NOMO-1 (cell line): ENCODE results near the gene CTBP2.

Experiments used
- DNase-seq, 2 experiments: peaks; one replicate each; lab custom pipeline; 2025; ENCODE audit not compliant: unreplicated experiment in 2 of 2; lab: John Stamatoyannopoulos, UW

The CTBP2 gene

DNA sequence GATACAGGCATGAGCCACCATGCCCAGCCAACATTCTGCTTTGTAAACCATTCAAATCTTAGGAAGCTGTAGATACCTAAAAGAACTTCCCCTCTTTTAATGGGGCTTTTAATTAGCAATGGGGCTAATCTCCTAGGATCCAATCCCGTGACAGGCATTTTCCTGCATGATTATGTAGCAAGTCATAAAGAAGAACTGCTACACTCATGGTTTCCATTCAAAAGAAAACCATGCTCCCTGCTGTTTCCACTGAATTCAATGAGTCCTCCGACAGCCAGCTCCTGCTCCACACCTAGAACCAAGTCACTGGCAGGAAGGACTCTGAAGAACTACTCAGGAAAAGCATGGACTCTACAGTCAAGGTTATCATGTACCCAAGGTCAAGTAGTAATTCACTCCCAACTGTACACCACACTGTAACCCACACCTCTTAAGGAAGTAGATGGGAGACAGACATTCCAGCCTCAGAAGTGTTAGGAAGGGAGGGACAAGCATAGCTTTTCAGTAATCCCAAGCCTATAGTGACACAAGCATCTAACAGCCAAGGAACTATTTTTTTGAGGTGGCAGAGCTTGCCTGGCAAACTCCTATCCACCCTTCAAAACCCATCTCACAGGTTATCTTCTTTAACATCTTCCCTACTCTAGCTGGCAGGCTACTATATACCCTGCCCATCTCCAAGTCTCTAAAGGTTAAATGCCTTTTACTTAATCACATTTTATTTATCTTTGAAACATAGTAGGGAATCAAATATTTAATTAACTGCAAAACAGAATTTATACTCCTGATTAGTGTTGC, 47.5 kb downstream of the CTBP2 start:
- DNase-seq = no peak

DNA sequence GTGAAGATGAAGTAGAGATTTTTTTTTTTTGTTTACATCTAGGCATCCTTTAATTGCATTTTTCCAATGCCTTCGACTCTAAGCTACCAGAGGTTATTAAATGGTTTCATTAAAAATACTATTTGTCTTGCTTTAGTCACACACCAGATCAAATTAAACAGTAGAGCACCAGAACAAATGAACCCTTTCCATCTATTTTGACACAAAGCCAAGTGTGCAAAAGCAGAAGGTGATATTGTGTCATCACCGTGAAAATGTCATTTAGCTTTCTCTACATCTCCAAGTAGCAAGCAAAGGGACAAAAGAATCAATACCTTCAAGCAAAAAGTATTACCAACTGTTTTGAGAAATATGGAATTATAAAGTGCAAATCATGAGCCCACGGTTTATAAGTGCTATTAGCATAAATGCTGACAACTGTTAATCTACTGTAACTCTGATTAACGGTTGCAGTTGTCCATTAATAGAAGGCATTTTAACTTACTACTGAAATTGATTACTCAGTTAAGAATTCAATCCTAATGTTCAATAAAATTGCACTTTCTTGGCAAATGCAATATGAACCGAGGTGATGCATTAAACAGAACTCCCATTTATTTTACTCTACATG, 49.1 kb downstream of the CTBP2 start:
- no peak for DNase-seq

DNA sequence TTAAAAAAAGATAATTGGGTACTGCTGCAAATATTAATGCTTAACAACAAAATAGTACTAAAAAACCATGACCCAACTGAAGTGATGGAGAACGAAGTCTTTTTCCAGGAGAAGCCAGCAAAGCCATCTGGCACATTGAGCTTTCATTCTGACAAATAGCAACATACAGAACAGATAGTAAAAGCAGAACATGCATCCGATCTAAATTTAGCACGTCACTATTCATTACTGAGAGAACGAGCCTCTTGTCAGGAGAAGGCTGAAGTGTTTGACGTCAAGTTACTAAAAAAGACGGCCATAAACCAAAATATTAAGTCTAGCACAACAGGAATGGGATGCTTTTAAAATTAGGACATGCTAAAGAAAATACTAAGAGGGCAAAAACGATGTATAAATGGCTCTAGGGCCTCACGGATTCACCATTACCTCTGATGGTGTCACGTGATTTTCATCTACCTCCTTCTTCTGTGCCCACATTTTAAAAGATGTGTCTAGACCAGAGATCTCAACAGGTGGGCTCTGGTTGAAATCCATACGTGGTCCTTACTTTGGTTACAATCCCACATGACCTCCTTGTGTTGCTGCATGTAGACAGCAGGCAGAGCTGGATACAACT, 52.3 kb downstream of the CTBP2 start:
- no peak for DNase-seq

- DNase-seq = no peak
These were observed 53.0 kb downstream of the CTBP2 start for GRCh38 chr10:125107166-125107949.

GRCh38 chr10:125106586-125106985, 53.8 kb downstream of the CTBP2 start:
- DNase-seq = no peak

DNA sequence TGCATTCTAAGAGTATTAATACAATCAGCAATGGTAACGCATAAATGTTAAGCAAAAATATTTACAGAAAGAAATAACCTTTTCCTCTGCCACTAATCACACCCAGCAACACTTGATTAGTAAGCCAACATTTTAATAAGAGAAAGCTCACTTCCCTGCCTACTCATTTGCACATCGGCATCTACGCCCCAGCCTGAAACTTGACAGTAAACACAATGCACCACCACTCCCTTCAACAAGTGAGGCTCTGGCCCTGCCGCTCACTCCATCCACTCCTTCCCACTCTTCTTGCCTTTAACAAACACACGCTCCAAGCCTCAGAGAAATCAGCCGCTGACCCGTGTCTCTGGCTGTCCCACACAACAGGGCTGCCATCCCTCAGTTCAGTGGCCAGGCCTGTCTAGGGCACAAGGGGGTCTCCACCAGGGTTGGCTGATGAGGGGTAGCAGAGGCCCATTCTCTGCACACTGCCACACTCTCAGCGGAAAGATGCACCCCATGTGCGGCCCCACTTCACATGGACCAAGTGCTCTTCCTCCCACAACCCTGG, 54.6 kb downstream of the CTBP2 start:
- no peak for DNase-seq

DNA sequence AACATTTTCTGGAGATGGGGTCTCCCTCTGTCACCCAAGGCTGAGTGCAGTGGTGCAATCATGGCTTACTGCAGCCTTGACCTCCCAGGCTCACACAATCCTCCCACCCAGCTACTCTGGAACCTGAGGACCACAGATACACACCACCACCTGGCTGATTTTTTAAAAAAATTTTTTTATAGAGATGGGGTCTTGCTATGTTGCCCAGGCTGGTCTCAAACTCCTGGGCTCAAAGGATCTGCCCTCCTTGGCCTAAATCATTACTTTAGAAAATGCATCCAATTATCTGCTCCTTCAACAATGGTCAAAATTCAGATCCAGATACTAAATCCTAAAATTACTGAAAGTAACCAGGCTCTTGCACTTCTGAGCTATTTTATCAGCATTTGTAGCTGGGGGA, 55.2 kb downstream of the CTBP2 start:
- no peak for DNase-seq

DNA sequence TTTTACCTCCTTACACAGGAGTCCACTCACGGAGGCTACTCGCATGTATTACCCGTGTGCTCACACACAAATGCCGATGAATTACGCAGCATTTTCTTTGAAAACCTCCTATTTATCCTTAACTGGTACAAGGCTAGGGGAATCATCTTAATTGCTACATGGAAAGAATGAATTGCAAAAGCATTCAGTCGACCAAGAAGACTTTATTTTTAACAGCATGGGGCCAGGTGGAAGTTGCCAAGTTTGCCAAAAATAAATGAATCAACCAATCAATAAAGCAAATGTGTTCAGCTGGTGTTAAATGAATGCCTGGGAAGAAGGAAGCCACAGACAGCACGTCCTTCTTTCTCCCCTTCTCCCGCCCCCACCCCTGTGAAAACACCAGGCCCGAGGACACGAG, 55.8 kb downstream of the CTBP2 start:
- peak; percentile 11 to 49 for DNase-seq

- DNase-seq = no peak
These were observed 56.4 kb downstream of the CTBP2 start for GRCh38 chr10:125103924-125104323.

DNA sequence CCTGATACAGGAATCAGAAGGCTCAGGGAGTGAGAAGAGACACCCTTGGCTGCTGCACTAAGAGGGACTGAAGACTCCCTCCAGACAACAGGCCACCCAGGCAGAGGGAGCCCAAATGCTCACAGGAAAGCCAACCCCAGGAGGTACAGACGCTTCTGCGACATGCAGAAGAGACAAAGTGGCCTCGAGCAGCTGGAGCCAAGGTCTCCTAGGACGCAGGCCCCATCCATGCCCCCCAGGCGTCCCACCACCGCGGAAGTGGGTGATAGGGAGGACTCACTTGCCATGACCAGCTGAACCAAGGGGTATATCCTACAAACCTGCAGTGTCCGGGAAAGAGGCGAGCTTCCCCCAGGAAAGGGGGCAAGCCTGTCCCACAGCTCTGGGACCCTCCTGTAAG, 56.9 kb downstream of the CTBP2 start:
- DNase-seq = no peak

GRCh38 chr10:125102821-125103220, 57.5 kb downstream of the CTBP2 start:
- no peak for DNase-seq

DNA sequence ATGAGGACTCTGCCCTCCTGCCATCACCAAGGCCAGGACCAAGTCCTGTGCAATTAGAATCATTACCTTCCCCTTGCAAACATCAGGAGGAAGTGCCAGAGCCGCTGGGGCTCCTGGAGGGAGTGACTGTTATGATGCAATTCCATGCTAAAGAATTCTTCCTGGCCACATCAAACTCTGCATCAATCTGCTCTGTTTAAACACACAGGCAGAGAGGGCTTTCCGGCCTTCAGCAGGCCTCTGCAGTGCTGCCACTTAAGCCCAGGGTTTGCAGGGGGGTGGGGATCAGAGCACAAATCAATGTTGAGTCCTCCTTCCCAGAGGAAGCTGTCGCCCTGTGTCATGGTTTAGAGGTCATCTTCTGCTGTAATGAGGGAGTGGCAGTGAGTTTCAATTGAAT, 58.1 kb downstream of the CTBP2 start:
- DNase-seq = peak; percentile 85 to 87

DNA sequence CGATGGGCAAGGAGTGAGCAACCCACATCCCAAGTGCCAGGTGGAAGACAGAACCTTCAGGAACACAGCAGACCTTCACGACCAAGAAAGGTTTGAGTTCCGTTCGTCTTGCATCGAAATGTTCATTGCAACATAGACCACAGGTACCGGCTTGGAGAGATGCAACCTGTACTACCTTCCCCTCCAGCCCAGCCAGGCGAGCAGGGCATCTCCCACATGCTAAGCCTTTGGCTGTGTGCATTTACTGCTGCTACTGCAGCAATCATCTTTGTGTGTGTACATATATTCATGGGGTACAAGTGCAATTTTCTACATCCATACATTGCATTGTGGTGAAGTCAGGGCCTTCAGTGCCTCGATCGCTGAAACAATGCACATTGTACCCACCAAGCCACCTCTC, 58.8 kb downstream of the CTBP2 start:
- no peak for DNase-seq

DNA sequence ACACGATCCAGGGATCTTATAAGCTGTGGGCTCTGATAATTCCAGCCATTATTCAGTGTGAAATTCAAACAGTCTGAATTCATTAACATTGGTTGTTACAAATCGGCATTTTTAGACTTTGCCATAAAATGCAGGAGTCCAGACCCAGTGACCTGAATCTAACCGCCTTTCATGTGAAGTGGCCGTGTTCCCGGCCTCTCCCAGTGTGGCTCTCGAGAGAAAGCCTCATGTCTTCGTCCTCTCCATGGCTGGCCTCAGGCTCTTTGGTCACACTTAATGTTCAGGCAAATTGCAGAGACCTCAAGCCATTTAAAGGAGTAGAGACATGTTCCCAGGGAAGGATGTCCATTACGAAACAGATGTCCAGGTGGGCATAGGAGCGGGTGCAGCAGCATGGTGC, 59.3 kb downstream of the CTBP2 start:
- DNase-seq = no peak

GRCh38 chr10:125097409-125098070, 62.8 kb downstream of the CTBP2 start:
- DNase-seq = no peak

GRCh38 chr10:125096975-125097374, 63.4 kb downstream of the CTBP2 start:
- DNase-seq = no peak

- DNase-seq = no peak
These were observed 64.0 kb downstream of the CTBP2 start for GRCh38 chr10:125096371-125096770.

GRCh38 chr10:125095776-125096175, 64.6 kb downstream of the CTBP2 start:
- no peak for DNase-seq

- no peak for DNase-seq
These were observed 65.1 kb downstream of the CTBP2 start for GRCh38 chr10:125095228-125095627.

- DNase-seq = no peak
These were observed 65.6 kb downstream of the CTBP2 start for GRCh38 chr10:125094806-125095205.
